ENCODE results near the gene TAF4.

The TAF4 gene

DNA sequence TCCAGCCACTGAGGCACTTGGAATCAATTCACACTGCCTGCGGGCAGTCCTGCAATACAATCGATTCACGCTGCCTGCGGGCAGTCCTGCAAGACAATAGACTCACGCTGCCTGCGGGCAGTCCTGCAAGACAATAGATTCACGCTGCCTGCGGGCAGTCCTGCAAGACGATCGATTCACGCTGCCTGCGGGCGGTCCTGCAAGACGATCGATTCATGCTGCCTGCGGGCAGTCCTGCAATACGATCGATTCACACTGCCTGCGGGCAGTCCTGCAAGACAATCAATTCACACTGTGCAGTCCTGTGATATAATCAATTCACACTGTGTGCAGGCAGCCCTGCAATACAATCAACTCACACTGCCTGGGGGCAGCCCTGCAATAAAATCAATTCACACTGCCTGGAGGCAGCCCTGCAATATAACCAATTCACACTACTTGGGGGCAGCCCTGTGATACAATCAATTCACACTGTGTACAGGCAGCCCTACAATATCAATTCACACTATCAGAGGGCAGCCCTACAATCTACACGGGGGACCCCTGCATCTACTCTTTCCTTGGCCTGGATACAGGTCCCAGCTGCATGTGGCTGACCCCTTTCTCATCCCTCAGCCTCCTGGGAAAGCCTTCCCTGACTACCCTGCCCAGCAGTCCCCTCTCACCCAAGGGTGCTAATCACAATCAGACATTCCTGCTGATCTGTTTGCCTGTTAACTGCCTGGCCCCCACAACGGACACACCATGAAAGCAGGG, 10.4 kb downstream of the TAF4 start:
- DNase-seq, result no peak

DNA sequence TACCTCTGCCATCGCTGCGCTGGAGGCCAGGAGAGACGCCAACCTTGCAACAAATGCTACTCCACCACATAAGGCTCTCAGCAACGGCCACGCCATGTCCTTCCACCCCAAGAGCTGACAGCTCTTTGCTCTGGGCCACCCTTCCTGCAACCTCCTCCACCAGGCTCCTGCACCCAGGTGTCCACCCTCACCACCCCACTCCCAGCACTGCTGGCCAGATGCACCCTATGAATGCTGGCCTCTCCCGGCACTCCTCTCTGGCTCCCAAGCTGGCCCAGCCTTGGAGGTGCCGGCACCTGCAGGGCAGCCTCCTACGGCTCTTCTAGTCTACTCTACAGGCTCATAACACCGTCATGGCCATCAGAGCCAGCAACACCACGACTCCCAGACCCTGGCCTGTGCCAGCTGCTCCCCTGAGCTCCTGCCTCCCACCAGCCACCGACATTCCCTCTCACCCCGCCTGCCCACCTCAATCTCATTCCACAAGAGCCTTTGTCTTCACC, 11.2 kb downstream of the TAF4 start:
- DNase-seq, result no peak

GRCh38 chr20:62053465-62054196, 12.1 kb downstream of the TAF4 start:
- no peak for DNase-seq

GRCh38 chr20:62052842-62053464, 12.7 kb downstream of the TAF4 start:
- DNase-seq, result no peak

- DNase-seq, result no peak
Observed at GRCh38 chr20:62052336-62052841, 13.3 kb downstream of the TAF4 start.

GRCh38 chr20:62051546-62052255, 14.0 kb downstream of the TAF4 start:
- DNase-seq, result no peak

DNA sequence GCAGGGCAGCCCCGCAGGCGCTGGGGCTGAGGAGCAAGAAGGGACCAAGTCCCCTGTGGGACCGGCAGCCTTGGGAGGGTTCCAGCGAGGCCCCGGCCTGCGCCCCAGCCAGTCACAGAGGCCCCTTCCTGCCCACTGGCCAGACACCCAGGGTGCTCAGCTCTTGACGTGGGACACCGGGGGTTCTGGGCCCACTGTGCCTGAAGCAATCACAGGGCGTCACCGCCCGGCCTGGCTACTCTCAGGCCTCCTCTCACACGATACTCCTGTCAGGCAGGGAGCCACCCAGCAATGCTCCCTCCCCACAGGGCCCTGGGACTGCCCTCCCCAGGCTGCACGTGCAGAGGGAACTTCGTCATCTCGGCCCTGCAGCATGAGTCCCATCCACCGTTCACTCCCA, 14.5 kb downstream of the TAF4 start:
- no peak for DNase-seq

GRCh38 chr20:62050166-62051120, 15.2 kb downstream of the TAF4 start:
- no peak for DNase-seq

- no peak for DNase-seq
Observed at GRCh38 chr20:62049342-62050165, 16.1 kb downstream of the TAF4 start.

- no peak for DNase-seq
Observed at GRCh38 chr20:62048821-62049291, 16.8 kb downstream of the TAF4 start.

DNA sequence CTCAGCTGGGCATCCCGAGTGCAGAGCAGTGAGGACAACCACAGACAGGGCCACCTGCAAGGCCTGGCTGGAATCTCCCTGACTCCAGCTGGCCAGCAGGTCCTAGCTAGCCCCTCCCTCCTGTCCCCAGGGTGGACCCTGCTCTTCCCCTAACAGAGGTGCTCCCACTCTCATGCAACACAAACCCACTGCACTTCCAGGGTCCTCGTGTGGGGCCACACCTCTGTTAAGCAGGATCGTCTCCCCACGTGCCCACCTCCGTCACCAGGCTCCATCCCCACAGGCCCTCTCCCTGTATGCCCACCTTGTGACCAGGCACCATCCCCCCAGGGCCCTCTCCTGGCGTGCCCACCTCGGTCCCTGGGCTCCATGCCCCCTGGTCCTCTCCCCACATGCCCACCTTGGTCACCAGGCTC, 17.3 kb downstream of the TAF4 start:
- no peak for DNase-seq

- DNase-seq, result no peak
Observed at GRCh38 chr20:62047666-62048345, 17.9 kb downstream of the TAF4 start.

GRCh38 chr20:62046431-62046830, 19.2 kb downstream of the TAF4 start:
- no peak for DNase-seq

DNA sequence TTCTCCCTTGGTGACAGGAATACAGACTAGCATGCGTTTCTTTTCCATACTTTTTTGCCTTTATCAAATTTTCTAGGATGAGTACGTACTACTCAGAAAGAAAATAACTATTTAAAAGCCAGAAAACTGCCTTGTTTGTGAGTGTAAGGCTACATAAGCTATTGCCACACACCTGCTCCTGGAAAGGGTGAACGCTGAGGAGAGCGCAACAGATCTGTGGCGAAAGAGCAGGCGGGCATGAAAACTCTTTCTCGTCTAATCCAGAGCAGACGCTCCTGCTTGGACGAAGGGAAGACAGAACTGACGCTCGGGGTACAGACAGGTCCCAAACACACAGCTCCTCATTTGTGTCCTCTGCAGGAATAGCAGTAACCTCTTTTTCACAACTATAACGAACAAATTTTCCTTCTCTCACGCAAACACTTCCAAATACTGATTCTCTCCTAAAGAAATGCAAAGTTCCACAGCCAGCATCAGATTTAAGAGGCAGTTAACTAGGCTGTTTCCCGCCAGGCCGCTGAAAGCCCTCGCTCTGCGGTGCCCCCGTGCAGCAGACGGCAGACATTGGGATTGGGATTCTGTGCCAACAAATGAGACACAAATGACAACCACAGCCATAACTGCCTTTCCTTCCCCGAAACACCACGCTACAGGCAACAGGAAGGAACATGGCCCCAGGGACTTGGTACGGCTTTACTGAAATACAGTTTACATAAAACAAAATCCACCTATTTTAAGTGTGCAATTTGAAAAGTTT, 20.0 kb downstream of the TAF4 start:
- DNase-seq, result no peak

DNA sequence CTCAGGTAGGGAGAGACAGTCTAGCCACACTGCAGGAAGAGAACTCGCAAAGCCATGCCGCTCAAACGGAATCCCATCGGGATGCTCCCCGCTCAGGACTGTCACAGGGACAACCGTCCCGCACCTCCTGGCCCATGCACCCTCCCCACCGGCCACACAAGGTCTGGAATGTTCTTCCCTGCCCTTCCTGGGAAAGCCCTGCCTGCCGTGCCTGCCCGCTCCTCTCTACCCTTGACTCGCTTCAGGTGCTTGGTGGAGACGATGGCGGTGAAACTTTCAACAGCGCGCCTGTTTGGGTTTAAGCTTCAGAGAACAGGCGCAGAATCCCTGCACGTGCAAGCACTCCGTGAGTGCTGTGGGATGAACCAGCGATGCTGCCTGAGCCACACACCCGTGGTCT, 20.6 kb downstream of the TAF4 start:
- DNase-seq, result no peak

- DNase-seq, result no peak
Observed at GRCh38 chr20:62044631-62045030, 21.1 kb downstream of the TAF4 start.

DNA sequence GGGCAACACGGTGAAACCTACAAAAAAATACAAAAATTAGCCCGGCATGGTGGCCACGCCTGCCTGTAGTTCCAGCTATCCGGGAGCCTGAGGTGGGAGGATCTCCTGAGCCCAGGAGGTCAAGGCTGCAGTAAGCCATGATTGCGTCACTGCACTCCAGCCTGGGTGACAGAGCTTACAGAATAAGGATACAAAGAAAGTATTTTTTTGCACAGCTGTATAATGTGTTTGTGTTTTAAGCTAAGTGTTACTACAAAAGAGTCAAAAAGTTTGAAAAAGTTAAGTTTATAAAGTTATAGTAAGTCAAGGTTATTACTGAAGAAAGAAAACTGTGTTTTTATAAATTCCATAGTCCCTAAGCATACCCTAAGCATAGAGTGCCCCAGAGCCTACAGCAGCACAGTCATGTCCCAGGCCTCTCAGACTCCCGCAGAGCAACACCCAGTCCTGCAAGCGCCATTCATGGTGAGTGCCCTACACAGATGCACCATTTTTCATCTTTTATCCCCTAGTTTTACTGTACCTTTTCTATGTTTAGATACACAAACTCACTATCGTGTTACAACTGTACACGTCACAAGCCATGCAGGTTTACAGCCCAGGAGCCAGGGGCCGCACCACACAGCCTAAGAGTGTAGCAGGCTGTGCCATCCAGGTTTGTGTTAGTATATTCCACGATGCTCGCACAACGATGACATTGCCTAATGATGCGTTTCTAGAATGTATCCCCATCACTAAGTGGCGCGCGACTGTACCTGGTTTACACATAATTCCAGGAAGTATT, 22.4 kb downstream of the TAF4 start:
- no peak for DNase-seq

DNA sequence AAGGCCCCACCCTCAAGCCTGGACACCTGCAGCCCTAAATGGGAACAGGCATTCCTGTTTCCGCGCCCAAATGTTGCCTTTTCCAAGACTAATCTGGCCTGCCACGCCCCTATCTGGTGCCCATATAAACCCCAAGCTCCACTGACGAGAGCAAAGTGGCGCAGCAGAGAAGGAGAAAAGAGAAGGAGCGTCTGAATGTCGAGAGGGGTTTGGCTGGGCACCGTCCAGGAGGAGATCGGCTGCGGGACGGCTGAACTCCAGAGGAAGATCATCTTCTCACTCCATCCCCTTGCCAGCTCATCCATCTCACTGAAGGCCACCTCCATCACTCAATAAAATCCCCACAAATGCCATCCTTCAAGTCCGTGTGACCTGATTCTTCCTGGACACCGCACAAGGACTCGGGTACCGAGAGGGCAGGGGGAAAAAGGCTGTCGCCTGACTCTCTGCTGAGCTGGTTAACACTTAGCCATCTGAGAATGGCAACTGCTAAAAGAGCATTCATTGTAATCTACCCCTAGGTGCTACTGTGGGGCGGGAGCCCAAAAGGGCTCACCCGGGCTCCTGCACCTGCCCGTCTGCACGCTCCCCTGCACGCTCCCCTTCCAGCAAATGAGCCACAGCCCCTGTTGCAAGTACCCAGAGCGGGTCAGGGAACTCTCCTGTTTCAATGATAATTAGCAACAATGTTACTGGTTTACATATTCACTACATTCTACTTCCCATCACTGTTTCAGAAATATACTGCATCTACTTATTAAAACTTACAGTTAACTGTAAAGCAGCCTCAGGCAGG, 23.5 kb downstream of the TAF4 start:
- no peak for DNase-seq
